Measurements from ENCODE around the gene SLC6A4. TPM values are rescaled to one million over a fixed set of nuclear protein-coding genes. Genes with fewer than 3 reads are reported as not detected.
"Not testable (repeated sequence)": the region's sequence is repeated elsewhere in the genome, so short reads cannot be mapped to it uniquely, and the experiment has no call there.

Gene SLC6A4
- polyA plus RNA-seq, 10 donors, result 0.09 to 3.8 (median 0.22) TPM

DNA sequence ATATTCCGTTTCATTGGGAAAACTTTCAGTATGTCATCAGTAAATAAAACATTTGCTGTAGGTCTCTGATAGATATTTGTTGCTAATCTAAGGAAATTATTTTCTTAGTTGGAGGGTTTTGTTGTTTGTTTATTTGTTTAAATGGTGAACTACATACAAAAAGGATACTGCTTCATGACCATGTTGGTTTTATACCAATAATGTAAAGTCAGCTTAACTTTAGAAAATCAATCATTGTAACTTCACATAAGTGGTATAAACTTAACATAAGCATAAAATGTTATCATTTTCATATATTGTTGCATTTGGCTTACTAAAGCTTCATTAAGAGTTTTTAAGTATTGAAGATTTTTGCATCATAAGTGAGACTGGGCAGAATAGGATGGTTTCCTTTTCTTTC, 60.9 kb downstream of the SLC6A4 start:
- DNase-seq, result no peak

DNA sequence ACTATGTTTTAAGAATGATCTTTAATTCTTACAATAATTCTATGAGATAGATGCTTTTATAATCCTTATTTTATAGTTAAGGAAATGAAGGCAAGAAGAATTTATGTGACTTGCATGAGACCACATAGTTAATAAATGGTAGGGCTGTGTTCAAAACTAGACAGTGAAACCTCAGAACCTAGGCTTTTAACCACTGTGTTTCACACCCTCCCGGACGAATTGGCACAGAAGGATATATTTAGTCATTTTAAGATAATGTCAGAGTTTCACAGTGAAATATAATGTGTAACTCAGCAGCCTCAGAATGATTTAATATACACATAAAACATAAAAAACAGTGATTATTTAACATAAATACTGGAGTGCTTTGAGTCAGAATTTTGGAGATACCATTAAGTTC, 61.8 kb downstream of the SLC6A4 start:
- no peak for DNase-seq

DNA sequence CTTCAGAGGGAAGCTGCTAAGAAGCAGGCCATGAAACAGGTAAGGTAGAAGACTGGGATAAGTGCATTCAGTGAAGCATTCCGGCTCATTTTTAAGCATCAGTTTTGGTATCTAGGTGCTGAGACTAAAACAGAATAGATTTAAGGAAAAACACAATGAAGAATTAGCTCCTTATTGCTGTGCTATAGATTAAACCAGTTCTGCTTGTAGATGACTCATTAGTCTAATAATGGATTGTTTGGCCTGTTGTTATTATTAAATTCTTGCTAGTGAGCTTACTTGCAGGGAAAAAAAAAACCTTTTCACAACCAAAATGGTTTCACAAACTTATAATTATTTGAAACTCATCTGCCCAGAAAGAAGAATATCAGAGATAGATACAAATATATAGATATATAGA, 62.9 kb downstream of the SLC6A4 start:
- DNase-seq, result no peak

DNA sequence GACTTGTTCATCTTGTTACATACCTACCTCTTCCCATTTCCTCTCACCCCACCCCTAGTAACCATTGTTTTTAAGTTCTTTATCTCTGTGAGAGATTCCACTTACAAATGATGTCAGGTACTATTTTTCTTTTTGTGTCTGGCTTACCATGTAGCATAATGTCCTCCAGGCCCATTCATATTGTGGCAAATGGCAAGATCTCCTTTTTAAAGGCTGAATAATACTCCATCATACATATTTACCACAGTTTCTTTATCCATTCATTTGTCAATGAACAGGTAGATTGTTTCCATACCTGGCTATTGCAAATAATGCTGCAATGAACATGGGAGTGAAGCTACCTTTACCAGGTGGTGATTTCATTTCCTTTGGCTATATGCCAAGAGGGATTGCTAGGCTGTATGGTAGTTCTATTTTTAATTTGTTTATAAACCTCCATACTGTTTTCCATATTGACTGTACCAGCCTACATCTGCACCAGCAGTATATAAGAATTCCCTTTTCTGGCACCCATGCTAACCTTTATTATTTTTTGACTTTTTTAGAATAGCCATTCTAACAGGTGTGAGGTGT, 65.0 kb downstream of the SLC6A4 start:
- DNase-seq, result no peak

DNA sequence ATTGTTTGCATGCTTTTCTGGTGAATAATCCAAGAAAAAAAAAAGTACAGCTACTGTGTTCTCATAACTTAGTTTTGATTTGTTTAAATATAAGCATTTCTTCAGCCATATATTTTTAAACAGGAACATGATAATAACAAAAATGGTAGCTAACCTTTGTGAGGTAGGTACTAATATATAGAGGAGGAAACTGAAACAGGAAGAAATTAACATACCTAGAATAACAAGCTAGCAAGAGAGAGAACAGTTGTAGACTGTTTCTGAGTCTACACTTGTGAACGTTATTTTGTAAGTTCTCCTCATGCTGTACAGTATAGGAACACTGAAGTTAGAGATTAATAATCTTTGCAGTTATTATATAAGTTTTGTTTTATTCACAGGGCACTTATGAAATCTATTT, 69.5 kb downstream of the SLC6A4 start:
- no peak for DNase-seq

DNA sequence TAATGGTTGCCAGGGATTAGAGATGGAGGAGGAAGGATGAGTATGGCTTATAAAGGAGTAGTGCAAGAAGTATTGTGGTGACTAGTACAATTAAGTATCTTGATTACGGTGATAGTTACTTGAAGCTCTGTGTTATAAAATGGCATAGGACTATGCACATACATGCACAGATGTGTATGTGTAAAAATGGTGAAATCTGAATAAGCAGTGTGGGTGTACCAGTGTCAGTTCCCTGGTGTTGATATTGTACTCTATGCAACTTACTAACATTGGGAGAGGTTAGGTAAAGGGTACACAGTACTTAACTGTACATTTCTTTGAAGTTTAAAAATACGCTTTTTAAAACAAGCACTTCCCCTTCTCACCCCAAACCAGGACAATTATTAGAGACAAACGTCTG, 70.3 kb downstream of the SLC6A4 start:
- DNase-seq, result no peak

DNA sequence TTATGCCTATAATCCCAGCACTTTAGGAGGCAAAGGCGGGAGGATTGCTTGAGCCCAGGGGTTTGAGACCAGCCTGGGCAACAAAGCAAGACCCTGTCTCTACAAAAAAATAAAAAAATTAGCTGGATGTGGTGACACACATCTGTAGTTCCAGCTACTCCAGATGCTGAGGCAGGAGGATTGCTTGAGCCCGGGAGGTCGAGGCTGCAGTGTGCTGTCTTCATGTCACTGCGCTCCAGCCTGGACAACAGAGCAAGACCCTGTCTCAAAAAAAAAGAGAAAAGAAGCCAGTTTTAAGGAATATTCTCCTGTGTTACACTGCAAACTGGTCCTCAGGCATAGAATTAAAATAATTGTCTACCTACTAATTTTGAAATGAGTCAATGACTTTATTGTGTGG, 71.0 kb downstream of the SLC6A4 start:
- DNase-seq, result no peak

DNA sequence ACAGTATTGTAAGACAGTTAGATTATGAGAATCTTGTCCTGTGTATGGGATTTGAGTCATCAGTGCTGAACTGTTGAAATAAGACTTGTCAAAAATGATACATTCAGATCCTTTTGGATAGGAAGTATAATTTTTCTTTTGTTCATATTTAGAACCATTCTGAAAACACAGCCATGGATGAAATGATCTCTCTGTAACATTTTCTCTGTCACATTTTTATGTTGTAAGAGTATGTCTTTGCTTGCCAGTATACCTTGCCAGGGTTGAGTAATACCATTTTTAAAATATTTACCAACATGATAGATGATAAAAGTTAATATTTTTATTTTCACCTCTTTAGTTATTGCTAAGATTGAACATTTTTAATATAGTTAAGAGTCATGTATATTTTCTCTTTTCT, 73.9 kb downstream of the SLC6A4 start:
- DNase-seq, result no peak

DNA sequence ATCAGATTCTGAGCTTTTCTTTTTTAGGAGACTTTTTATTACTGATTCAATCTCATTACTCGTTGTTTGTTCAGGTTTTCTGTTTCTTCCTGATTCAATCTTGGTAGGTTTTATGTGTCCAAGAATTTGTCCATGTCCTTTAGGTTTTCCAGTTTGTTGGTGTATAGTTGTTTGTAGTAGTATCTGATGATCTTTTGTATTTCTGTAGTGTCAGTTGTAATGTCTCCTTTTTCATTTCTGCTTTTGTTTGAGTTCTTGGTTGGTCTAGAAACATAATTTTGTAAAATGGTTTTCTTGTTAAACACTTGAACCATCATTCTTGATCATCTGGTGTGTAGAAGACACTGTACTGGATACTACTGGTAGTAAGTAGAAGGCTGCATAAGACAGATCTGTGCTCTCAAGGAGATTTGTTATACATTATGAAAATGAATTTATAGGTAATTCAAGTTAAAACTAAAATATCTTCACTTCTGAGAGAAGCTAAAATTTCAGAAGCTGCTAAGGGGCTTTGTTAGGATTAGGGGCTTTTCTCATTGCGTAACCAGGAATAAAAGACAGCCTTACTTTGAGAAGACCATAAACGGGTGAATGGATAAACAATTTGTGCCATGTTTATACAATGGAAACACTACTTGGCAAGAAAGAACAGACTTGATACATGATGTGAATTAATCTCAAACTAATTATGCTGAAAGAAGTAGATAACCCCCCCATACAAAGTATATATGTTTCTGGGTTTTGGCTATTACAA, 74.9 kb downstream of the SLC6A4 start:
- DNase-seq, result no peak

DNA sequence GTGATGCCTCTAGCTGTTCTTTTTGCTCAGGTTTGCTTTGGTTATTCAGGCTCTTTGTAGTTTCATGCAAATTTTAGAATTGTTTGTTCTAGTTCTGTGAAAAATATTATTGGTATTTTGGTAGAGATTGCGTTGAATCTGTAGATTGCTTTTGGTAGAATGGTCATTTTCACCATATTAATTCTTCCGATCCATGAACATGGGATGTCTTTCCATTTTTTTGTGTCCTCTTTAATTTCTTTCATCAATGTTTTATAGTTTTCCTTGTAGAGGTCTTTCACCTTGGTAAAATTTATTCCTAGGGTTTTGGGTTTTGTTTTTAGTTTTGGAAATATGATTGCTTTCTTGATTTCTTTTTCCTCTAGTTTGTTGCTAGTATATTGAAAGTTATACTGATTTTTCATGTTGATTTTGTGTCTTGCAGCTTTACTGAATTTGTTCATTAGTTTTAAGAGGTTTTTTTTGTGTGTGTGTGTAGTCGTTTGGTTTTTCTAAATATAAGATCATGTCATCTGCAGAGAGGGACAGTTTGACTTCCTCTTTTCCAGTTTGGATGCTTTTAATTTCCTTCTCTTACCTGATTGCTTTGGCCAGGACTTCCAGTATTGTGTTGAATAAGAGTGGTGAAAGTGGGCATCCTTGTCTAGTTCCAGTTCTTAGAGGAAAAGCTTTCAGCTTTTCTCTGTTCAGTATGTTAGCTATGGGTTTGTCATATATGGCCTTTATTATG, 76.4 kb downstream of the SLC6A4 start:
- DNase-seq, result no peak

DNA sequence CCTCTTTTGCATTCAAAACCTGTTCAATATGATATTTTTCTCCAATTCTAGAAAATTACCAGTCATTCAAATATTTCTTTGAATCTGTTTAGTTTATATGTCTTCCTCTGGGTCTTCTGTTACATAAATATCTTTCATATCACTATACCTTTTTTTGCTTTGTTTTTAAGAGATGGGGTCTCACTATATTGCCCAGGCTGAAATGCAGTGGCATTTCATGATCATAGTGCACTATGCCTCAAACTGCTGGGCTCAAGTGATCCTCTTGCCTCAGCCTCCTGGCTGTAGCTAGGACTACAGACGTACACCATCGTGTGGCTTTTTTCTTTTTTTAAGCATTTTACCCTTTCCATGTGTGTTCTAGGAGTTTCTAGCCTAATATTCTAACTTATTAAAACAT, 80.1 kb downstream of the SLC6A4 start:
- DNase-seq, result no peak

DNA sequence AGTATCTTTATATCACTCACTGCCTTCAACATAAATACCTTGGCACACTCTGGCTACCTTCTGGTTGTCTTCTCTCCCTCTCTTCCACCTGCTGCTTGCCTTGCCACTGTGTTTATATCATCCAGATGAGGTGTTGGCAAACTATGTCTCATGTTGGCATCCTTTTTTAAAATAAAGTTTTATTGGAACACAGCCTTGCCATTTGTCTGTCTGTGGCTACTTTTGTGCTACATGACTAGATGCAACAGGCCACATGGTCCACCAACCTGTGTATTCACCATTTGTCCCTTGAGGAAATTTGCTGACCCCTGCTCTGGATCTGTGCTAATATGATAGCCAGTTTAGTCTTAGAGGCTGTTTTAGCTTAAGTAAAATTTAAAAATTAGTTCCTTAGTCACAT, 82.0 kb downstream of the SLC6A4 start:
- DNase-seq, result no peak

DNA sequence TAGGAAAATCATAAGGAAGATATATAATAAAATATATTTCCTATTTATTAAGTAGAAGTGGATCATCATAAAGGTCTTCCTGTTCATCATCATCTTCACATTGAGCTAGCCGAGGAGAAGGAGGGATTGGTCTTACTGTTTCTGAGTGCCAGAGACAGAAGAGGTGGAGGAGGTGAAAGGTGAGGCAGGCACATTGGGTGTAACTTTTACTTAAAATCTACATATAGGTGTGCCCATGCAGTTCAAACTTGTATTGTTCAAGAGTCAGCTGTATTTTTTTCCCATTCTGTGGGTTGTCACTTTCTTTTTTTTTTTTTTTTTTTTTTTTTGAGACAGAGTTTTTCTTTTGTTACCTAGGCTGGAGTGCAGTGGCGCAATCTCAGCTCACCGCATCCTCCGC, 84.0 kb downstream of the SLC6A4 start:
- DNase-seq, result no peak

DNA sequence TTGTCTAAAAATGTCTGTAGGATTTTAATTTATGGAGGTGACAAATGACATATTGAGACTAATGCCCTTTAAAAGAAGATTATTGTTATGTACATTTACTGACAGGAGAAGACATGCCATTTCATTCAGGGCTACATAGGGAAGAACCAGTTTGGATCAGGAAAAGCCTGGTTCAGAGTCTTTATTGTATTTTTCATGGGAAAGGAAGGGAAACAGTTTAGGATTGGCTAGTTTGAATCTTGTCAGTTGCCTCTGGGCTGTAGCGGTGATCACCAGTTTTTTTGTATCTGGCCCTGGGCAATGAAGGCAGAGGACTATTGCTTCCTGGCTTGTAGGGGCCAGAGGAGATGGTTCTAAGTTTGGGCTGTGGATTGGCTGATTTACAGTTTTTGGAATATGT, 87.1 kb downstream of the SLC6A4 start:
- DNase-seq, result no peak

DNA sequence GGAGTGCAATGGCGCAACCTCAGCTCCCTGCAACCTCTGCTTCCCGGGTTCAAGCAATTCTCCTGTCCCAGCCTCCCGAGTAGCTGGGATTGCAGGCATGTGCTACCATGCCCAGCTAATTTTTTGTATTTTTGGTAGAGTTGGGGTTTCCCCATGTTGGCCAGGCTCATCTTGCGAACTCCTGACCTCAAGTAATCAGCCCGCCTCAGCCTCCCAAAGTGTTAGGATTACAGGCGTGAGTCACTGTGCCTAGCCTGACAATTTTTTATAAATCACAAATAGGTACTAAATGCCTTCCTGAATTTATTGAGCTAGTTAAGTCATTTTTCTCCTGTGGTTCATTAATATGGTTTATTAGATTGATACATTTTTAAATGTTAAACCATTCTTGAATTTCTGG, 87.6 kb downstream of the SLC6A4 start:
- DNase-seq, result not testable (repeated sequence)

Other genes starting within 250 kb of the SLC6A4 start
- gene NSRP1, start 118.9 kb downstream of the SLC6A4 start, polyA plus RNA-seq (ENCODE audit: insufficient read length in 10 of 10), result 10 to 100 TPM; 25.7 to 32.5 (median 29.9) TPM
- gene BLMH, start 56.2 kb upstream of the SLC6A4 start, polyA plus RNA-seq (ENCODE audit: insufficient read length in 10 of 10), result 10 to 100 TPM; 35.1 to 52.1 (median 40.5) TPM
- not detected for gene TMIGD1, start 98.4 kb upstream of the SLC6A4 start, polyA plus RNA-seq (ENCODE audit: insufficient read length in 10 of 10)
- gene CPD, start 143.2 kb upstream of the SLC6A4 start, polyA plus RNA-seq (ENCODE audit: insufficient read length in 10 of 10), result 10 to 100 TPM; 21.5 to 30.8 (median 26.0) TPM
- gene GOSR1, start 241.7 kb upstream of the SLC6A4 start, polyA plus RNA-seq (ENCODE audit: insufficient read length in 10 of 10), result 10 to 100 TPM; 23.2 to 32.7 (median 28.3) TPM

Data from muscle of back (tissue), 11 donors.